HCT116 (cell line): ENCODE data around the gene TRPM3.

Experiments used
- CBX3 ChIP-seq: IDR thresholded peaks from 2 replicates; pipeline ENCODE4 v1.6.1; 2012; ENCODE audit warnings: low read depth
- CTCF ChIP-seq, 3 experiments: fragments of 200-600 bp in 1 of 3; sonication (generic) in 1 of 3; IDR thresholded peaks in 2 of 3; conservative IDR thresholded peaks in 1 of 3; 2 replicates each; pipeline ENCODE4 v1.5.1; 2012 to 2017; ENCODE audit warnings: low read depth in 2 of 3, low read length in 2 of 3, antibody characterized with exemption in 1 of 3, borderline replicate concordance in 1 of 3, control low read depth in 1 of 3, mild to moderate bottlenecking in 1 of 3, mixed read lengths in 1 of 3, mixed run types in 1 of 3, moderate library complexity in 1 of 3; ENCODE audit not compliant: insufficient read depth in 1 of 3
- ELF1 ChIP-seq: IDR thresholded peaks from 2 replicates; pipeline ENCODE4 v1.6.1; 2012; ENCODE audit warnings: low read depth, borderline replicate concordance
- EZH2 ChIP-seq: fragments of 200-600 bp; sonication (generic); IDR thresholded peaks from 2 replicates; pipeline ENCODE4 v1.6.1; 2017; ENCODE audit warnings: antibody characterized with exemption, mixed run types
- FOSL1 ChIP-seq: IDR thresholded peaks from 2 replicates; pipeline ENCODE4 v1.6.1; 2012; ENCODE audit warnings: low read depth
- JUND ChIP-seq: IDR thresholded peaks from 2 replicates; pipeline ENCODE4 v1.6.1; 2012
- MAX ChIP-seq: IDR thresholded peaks from 2 replicates; pipeline ENCODE4 v1.6.1; 2012
- POLR2A ChIP-seq: IDR thresholded peaks from 2 replicates; pipeline ENCODE4 v1.7.0; 2011; ENCODE audit warnings: borderline replicate concordance; ENCODE audit not compliant: insufficient read depth, insufficient read length; ENCODE audit errors: extremely low read depth
- REST ChIP-seq: IDR thresholded peaks from 2 replicates; pipeline ENCODE4 v1.6.1; 2012; ENCODE audit warnings: low read depth
- SRF ChIP-seq: IDR thresholded peaks from 2 replicates; pipeline ENCODE4 v1.6.1; 2012; ENCODE audit warnings: low read depth
- TCF7L2 ChIP-seq: IDR thresholded peaks from 2 replicates; pipeline ENCODE4 v1.7.0; 2011; ENCODE audit warnings: borderline replicate concordance, inconsistent platforms; ENCODE audit not compliant: insufficient read depth, insufficient read length; ENCODE audit errors: extremely low read depth
- ZNF274 ChIP-seq: fragments of 200-500 bp; sonication (Bioruptor generic); IDR thresholded peaks from 2 replicates; pipeline ENCODE4 v1.6.1; 2014; ENCODE audit warnings: mild to moderate bottlenecking, low read depth, low read length, inconsistent platforms

GRCh38 chr9:70902171-70902570 lies 219.2 kb downstream of the TRPM3 start:
- TF ChIP-seq POLR2A = no peak
- no peak for TF ChIP-seq CTCF (IDR thresholded peaks at IDR 0.05 in 2 of 3, conservative IDR thresholded peaks at IDR 0.05 in 1 of 3; ENCODE audit: borderline replicate concordance in 1 of 3, insufficient read depth in 1 of 3, low read depth in 2 of 3, low read length in 2 of 3)
- TF ChIP-seq ZNF274 = no peak
- TF ChIP-seq JUND = no peak
- TF ChIP-seq REST = no peak
- no peak for TF ChIP-seq FOSL1
- TF ChIP-seq ELF1 = no peak
- TF ChIP-seq MAX = no peak
- no peak for TF ChIP-seq SRF
- no peak for TF ChIP-seq CBX3
- TF ChIP-seq TCF7L2 = no peak
- no peak for TF ChIP-seq EZH2
